Activated naive CD4-positive, alpha-beta T cell treated with anti-CD3 and anti-CD28 coated beads, Interleukin-2, amount 10 ng/mL, durations not matched to agents 7 days and 5 days (primary cell): ENCODE data around the gene DLAT.
"Not testable (repeated sequence)": the region's sequence is repeated elsewhere in the genome, so short reads cannot be mapped to it uniquely, and the experiment has no call there.

Experiments
- CTCF ChIA-PET: fragments of 350-600 bp; sonication (Branson Sonifier 250); formaldehyde crosslinking; loops from one replicate; lab custom pipeline; 2021; ENCODE audit warnings: antibody characterized with exemption; lab: Charles Lee
- DNase-seq: peaks from one replicate; pipeline ENCODE4 v3.0.0-alpha.2; 2020
- H3K27ac Mint-ChIP-seq: one replicate; pipeline ENCODE4 v1.8.0; 2021; ENCODE audit warnings: mild to moderate bottlenecking, moderate library complexity, mixed read lengths
- H3K27me3 Mint-ChIP-seq: one replicate; pipeline ENCODE4 v1.8.0; 2021; ENCODE audit warnings: mild to moderate bottlenecking, mixed read lengths
- H3K36me3 Mint-ChIP-seq: one replicate; pipeline ENCODE4 v1.8.0; 2021; ENCODE audit warnings: mixed read lengths
- H3K4me1 Mint-ChIP-seq: one replicate; pipeline ENCODE4 v1.8.0; 2021; ENCODE audit warnings: mixed read lengths
- H3K4me3 Mint-ChIP-seq: one replicate; pipeline ENCODE4 v1.8.0; 2021; ENCODE audit warnings: mild to moderate bottlenecking, moderate library complexity, mixed read lengths
- H3K9me3 Mint-ChIP-seq: one replicate; pipeline ENCODE4 v1.8.0; 2021; ENCODE audit warnings: mixed read lengths

DLAT gene

DNA sequence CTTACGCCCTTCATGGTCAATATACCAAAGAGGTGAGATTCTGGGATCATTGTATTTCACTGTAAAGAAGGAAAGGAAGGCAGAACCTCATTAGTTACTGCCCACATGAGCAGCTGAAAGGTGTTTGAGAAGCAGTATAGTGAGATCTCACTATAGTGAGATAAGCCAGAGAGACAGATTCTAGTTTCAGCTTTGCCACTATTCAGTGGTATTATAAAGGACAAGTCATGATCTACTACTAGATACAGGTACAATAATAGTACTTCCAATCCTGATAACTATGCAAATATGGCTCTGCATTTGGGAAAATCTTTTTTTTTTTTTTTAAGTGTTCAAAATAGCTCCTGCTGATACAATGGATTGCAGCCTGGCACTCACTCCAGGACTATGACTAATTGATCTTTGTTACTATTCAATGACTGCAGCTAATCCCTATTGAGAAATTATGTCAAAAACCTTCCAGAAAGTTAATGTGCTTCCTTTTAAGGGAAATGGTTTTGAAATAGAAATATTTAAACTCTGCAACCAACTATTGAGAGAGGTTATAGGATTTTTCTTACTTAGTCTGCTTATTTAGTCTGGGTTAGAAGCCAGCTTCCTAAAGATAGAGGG, 8.3 kb upstream of the DLAT start:
- Mint-ChIP-seq H3K27me3 (no peaks in the 10 kb centered on the region), H3K27ac (no peak overlapping the region), H3K4me1 (no peaks in the 10 kb centered on the region), H3K9me3 (no peaks in the 10 kb centered on the region), H3K4me3 (no peak overlapping the region), H3K36me3 (no peaks in the 10 kb centered on the region)
- CTCF ChIA-PET, result no interaction called here
- no peak for DNase-seq

DNA sequence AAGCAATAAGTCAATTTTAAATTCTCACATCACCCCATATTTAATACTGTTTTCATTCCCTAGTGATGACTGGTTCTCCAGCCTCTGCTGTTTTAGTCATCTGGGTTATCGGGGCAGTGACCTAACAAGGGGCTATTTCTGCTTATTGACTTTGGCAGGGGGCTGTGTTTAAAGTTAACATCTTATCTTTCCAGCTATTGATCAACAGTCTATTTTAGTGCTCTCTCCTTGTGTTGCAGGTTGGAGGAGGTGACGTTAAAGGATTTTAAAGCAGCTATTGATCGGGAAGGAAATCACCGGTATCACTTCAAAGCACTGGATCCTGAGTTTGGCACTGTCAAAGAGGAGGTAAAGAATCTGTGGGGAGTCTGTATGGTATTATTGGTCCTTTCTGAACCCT, 7.7 kb upstream of the DLAT start:
- no peak for DNase-seq
- Mint-ChIP-seq H3K36me3 (no peaks in the 10 kb centered on the region), H3K4me3 (no peak overlapping the region), H3K4me1 (peaks cover 2% of the 10 kb centered on the region), H3K27ac (no peak overlapping the region), H3K9me3 (no peaks in the 10 kb centered on the region), H3K27me3 (no peaks in the 10 kb centered on the region)
- CTCF ChIA-PET, result no interaction called here

DNA sequence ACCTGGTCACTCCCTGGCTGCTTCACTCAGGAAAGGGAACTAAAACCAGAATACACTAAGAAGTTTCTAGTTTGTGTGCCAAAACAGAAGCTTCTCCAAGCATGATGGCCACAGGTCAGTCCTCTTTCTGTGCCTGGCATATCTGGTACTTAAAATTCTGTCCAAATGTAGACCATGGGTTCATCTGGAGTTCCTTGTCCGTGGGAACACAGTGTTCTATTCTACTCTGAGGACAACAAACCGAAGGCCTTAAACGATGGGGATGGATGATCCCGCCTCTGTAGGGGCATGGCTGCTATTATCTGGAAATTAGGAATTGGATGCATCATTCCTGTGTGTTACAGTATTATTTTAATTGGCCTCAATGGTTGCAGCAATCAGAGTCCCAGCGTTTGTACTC, 6.1 kb upstream of the DLAT start:
- no peaks in the 10 kb centered on the region for H3K9me3 Mint-ChIP-seq
- H3K27me3 Mint-ChIP-seq, result no peaks in the 10 kb centered on the region
- CTCF ChIA-PET, result interaction anchor here (0.8 kb wide), 1 partner anchor 95 kb away, joined by 4 read pairs; no protein-coding TSS in a partner anchor
- H3K36me3 Mint-ChIP-seq, result no peaks in the 10 kb centered on the region
- DNase-seq, result no peak
- H3K4me1 Mint-ChIP-seq, result peaks cover 11% of the 10 kb centered on the region
- H3K27ac Mint-ChIP-seq, result no peak overlapping the region
- H3K4me3 Mint-ChIP-seq, result no peak overlapping the region

DNA sequence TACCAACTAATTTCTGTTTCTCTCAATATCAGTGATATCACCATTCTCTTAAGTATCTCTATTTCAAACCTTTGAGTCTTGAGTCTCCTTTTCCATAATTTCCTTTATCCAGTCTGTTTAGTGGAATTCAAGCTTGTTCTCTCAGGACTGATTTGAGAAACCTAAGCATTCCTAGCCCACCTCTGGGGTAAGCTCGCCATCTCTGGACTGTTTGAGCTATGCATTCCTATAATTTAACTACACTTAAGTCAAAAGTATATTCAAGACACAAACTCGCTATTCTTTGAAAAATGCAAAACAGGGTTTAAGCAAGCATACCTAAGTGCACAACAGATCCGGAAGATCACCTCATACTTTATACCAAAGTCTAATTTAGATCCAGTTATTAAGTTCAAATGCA, 2.1 kb upstream of the DLAT start:
- peaks cover 5% of the 10 kb centered on the region for H3K27me3 Mint-ChIP-seq
- CTCF ChIA-PET, result interaction anchor here (0.7 kb wide), 1 partner anchor 37 kb away, joined by 3 read pairs; no protein-coding TSS in a partner anchor
- H3K27ac Mint-ChIP-seq, result peak overlapping the region; percentile 45
- H3K9me3 Mint-ChIP-seq, result no peaks in the 10 kb centered on the region
- H3K36me3 Mint-ChIP-seq, result peaks cover 9% of the 10 kb centered on the region
- DNase-seq, result no peak
- no peak overlapping the region for H3K4me3 Mint-ChIP-seq
- H3K4me1 Mint-ChIP-seq, result peaks cover 25% of the 10 kb centered on the region

DNA sequence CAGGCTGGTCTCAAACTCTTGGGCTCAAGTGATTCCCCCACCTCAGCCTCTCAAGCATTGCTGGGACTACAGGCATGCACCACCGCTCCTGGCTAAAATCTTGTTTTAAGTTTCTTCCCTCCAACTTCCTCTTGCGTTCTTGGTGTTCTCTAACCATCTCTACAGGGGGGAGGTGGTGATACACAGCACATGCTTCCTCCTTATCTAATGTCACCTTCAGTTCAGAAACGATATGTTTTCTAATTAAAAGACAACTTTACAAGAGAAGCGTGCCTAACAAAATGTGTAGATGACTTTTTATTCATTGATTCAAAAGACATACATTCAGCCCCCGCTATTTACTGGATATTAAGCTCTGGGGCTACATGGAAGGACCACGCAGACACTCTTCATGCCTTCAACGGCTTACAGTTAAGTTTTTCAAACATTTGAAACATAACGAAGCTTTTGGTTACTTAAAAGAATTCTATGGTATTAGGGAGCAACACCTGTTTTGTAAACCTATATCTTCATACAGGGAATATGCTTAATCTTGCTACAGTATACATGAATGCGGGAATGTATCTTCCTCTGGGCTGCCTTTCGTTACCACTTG, 933 bp upstream of the DLAT start:
- Mint-ChIP-seq H3K4me1 (peaks cover 31% of the 10 kb centered on the region), H3K9me3 (no peaks in the 10 kb centered on the region), H3K4me3 (peak overlapping the region; percentile 100), H3K27ac (peak overlapping the region; percentile 98), H3K27me3 (peaks cover 5% of the 10 kb centered on the region), H3K36me3 (peaks cover 18% of the 10 kb centered on the region)
- CTCF ChIA-PET, result no interaction called here
- no peak for DNase-seq

DNA sequence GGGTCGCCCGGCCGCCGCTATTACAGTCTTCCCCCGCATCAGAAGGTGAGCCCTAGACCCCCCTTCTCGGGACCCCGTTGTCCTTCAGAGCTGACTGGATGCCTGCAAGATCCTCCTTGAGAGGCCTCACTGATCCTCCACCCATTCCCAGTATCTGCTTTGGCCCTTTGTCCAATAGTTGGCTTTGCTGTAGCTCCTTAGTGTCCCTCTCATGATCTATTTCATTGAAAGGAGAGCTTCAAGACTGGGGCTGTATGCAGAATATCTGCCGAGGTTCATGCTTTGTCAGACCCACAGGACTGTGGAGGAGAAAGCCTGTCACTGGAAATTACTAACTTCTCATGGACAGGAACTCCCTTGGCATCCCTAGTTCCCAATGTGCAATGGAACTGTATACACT, 499 bp downstream of the DLAT start:
- CTCF ChIA-PET, result interaction anchor here (1.0 kb wide), 1 partner anchor 148 kb away, joined by 4 read pairs; no protein-coding TSS in a partner anchor
- H3K27ac Mint-ChIP-seq, result peak overlapping the region; percentile 98
- H3K27me3 Mint-ChIP-seq, result peaks cover 5% of the 10 kb centered on the region

DNA sequence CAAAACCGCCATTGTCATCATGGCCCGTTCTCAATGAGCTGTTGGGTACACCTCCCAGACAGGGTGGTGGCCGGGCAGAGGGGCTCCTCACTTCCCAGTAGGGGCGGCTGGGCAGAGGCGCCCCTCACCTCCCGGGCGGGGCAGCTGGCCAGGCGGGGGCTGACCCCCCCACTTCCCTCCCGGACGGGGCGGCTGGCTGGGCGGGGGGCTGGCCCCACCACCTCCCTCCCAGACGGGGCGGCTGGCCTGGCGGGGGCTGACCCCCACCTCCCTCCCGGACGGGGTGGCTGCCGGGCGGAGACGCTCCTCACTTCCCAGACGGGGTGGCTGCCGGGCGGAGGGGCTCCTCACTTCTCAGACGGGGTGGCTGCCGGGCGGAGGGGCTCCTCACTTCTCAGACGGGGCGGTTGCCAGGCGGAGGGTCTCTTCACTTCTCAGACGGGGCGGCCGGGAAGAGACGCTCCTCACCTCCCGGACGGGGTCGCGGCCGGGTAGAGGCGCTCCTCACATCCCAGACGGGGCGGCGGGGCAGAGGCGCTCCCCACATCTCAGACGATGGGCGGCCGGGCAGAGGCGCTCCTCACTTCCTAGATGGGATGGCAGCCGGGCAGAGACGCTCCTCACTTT, 1.7 kb downstream of the DLAT start:
- peaks cover 31% of the 10 kb centered on the region for H3K4me1 Mint-ChIP-seq
- CTCF ChIA-PET, H3K27me3 Mint-ChIP-seq, H3K27ac Mint-ChIP-seq, H3K9me3 Mint-ChIP-seq, H3K4me3 Mint-ChIP-seq, DNase-seq: not testable (repeated sequence)
- peaks cover 34% of the 10 kb centered on the region for H3K36me3 Mint-ChIP-seq

More for the DNA sequence above, 499 bp downstream of the DLAT start:
- peaks cover 31% of the 10 kb centered on the region for H3K4me1 Mint-ChIP-seq
- no peaks in the 10 kb centered on the region for H3K9me3 Mint-ChIP-seq
- H3K4me3 Mint-ChIP-seq, result peak overlapping the region; percentile 100
- DNase-seq, result no peak
- peaks cover 30% of the 10 kb centered on the region for H3K36me3 Mint-ChIP-seq

DNA sequence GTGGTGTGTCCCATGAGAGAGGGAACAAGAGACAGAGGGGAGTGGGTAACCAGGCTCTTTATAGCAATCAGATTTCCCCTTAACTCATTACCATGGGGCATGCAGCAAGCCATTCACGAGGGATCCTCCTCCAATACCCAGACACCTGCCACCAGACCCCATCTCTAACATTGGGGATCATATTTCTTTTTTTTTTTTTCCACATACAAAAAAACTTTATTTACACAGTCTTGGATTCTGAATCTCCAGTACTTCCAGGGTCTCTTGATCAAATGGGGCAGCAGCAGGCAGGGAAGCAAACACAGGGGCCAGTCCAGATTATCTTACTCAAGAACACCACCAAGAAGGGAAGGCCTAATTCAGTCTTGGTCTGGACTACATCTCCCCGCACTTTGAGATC, 4.3 kb downstream of the DLAT start:
- H3K9me3 Mint-ChIP-seq, result no peaks in the 10 kb centered on the region
- no peak overlapping the region for H3K27ac Mint-ChIP-seq
- H3K4me1 Mint-ChIP-seq, result peaks cover 16% of the 10 kb centered on the region
- no peak for DNase-seq
- no peak overlapping the region for H3K4me3 Mint-ChIP-seq
- peaks cover 5% of the 10 kb centered on the region for H3K27me3 Mint-ChIP-seq
- CTCF ChIA-PET, result no interaction called here
- peaks cover 44% of the 10 kb centered on the region for H3K36me3 Mint-ChIP-seq

DNA sequence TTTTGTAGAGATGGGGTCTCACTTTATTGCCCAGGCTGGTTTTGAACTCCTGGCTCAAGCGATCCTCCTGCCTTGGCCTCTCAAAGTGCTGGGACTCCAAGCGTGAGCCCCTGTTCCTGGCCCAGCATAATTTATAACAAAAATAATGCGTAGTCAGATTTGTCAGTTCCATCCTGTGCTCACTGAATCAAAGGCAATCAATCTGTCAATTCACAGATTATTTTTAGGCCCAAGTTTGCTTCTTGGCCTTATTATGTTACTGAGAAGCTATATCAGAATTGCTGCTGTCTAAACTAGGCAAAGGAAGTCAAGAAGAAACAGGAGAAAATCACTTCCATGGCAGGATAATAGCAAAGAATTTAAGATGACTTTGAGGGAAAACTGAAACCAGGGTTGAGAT, 8.7 kb downstream of the DLAT start:
- H3K36me3 Mint-ChIP-seq, result peaks cover 47% of the 10 kb centered on the region
- DNase-seq, result no peak
- CTCF ChIA-PET, result no interaction called here
- no peak overlapping the region for H3K4me3 Mint-ChIP-seq
- no peaks in the 10 kb centered on the region for H3K27me3 Mint-ChIP-seq
- H3K4me1 Mint-ChIP-seq, result no peaks in the 10 kb centered on the region
- no peak overlapping the region for H3K27ac Mint-ChIP-seq
- no peaks in the 10 kb centered on the region for H3K9me3 Mint-ChIP-seq

DNA sequence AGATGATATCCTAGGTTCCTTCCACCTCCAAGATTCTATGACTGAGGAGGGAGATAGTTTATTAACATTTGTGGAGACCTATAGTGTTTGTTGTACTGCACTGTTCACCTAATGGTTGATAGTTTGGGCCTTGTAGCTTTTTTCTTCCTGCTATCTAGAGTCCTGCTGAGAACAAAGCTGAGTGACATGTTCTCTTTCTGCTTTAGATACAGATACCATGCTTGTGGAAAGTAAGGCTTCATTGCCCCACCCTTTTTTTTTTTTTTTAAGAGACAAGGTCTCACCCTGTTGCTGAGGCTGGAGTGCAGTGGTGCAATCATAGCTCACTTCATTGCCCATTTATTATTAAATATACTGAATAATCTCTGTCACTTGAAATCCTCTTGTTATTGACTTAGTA, 12.3 kb downstream of the DLAT start:
- CTCF ChIA-PET, result no interaction called here
- Mint-ChIP-seq H3K4me1 (no peaks in the 10 kb centered on the region), H3K27me3 (no peaks in the 10 kb centered on the region), H3K9me3 (no peaks in the 10 kb centered on the region), H3K36me3 (peaks cover 39% of the 10 kb centered on the region), H3K27ac (no peak overlapping the region), H3K4me3 (no peak overlapping the region)
- DNase-seq, result no peak

DNA sequence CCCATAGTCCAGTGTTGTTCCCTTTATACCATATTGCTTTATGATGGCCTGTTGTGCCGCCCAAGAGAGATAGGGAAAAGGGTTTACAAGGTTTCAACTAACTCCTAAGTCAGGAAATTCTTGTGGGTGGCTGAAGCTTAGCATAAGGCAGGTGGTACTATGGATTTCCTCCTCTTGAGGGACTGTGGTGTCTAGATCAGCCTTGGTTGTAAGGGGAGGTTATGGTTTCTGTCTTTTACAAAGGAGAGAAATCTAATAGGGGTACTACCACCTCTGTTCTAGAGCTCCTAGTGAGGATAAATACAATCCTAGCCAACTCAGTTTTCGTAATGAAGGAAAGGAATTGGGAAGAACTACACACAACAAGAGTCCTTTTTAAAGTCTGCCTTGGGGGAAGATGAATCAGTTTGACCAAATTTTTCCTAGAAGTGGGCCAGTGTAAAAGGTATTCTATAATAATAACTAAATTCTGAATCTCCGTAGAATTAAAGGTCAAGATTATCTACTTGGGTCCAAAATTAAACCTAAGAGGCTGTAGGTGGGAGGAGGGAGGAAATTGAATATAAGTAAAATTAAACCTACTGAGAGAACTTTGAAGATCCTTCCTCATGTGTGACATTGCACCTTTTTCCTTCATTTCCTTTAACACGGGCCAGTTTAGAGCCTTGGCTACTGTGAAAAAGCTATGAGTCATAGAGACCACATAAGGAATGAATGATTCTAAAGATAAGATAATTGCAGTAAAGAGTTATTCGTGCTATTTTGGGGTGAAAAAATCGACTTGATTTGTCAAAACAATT, 17.2 kb downstream of the DLAT start:
- H3K4me1 Mint-ChIP-seq, result no peaks in the 10 kb centered on the region
- H3K9me3 Mint-ChIP-seq, result no peaks in the 10 kb centered on the region
- H3K27ac Mint-ChIP-seq, result no peak overlapping the region
- no peaks in the 10 kb centered on the region for H3K27me3 Mint-ChIP-seq
- H3K36me3 Mint-ChIP-seq, result peaks cover 52% of the 10 kb centered on the region
- DNase-seq, result no peak
- CTCF ChIA-PET, result no interaction called here
- H3K4me3 Mint-ChIP-seq, result no peak overlapping the region

DNA sequence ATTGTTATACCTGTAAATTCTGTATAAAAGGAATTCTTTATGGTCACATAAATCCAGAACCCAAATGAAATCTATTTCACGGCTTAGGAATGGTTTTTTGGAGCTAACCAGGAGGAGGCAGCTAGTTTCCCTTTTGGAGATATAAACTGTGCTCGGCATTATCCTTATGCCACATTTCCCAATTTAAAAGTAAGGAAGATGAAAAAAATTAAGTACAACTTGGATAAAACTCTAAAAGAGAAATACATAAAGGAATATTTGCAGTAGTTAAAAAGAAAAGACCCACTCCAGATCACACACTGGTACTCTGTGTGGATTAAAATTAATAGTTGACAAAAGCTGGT, 17.7 kb downstream of the DLAT start:
- H3K4me3 Mint-ChIP-seq, result no peak overlapping the region
- H3K9me3 Mint-ChIP-seq, result no peaks in the 10 kb centered on the region
- peaks cover 55% of the 10 kb centered on the region for H3K36me3 Mint-ChIP-seq
- no peaks in the 10 kb centered on the region for H3K27me3 Mint-ChIP-seq
- DNase-seq, result no peak
- H3K27ac Mint-ChIP-seq, result no peak overlapping the region
- CTCF ChIA-PET, result no interaction called here
- H3K4me1 Mint-ChIP-seq, result no peaks in the 10 kb centered on the region

DNA sequence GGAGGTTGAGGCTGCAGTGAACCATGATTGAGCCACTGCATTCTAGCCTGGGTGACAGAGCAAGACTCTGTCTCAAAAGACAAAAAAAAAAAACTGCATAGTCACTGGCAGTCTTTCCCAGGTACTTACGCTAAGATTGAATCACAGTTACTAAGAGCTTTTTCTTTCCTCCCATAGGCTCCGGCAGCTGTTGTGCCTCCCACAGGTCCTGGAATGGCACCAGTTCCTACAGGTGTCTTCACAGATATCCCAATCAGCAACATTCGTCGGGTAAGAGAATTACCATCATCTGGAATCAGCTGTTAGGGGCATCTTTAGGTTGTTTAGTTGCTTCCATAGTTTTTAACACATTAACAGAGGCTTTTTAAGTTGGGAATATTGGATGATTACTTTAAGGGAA, 19.8 kb downstream of the DLAT start:
- CTCF ChIA-PET, result no interaction called here
- H3K9me3 Mint-ChIP-seq, result no peaks in the 10 kb centered on the region
- H3K27ac Mint-ChIP-seq, result no peak overlapping the region
- peaks cover 7% of the 10 kb centered on the region for H3K4me1 Mint-ChIP-seq
- H3K4me3 Mint-ChIP-seq, result no peak overlapping the region
- DNase-seq, result no peak
- no peaks in the 10 kb centered on the region for H3K27me3 Mint-ChIP-seq
- peaks cover 59% of the 10 kb centered on the region for H3K36me3 Mint-ChIP-seq

DNA sequence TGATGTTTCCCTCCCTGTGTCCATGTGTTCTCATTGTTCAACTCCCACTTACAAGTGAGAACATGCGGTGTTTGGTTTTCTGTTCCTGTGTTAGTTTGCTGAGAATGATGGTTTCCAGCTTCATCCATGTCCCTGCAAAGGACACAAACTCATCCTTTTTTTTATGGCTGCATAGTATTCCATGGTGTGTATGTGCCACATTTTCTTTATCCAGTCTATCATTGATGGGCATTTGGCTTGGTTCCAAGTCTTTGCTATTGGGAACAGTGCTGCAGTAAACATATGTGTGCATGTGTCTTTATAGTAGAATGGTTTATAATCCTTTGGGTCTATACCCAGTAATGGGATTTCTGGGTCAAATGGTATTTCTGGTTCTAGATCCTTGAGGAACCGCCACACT, 21.4 kb downstream of the DLAT start:
- H3K4me3 Mint-ChIP-seq, CTCF ChIA-PET, H3K9me3 Mint-ChIP-seq, H3K27ac Mint-ChIP-seq, H3K4me1 Mint-ChIP-seq, DNase-seq, H3K27me3 Mint-ChIP-seq: not testable (repeated sequence)
- peaks cover 60% of the 10 kb centered on the region for H3K36me3 Mint-ChIP-seq
